HEK293 (cell line): ENCODE measurements around the gene DYRK2.

Experiments
- CTCF ChIA-PET: fragments of 350-600 bp; formaldehyde crosslinking; extraction: SDS; loops from one replicate; lab custom pipeline; 2021; ENCODE audit warnings: antibody characterized with exemption; lab: Yijun Ruan, JAX
- POLR2A ChIA-PET: fragments of 300-600 bp; formaldehyde crosslinking; extraction: SDS; loops from one replicate; lab custom pipeline; 2020; ENCODE audit warnings: antibody characterized with exemption, inconsistent platforms; lab: Yijun Ruan, JAX
- H3K27ac ChIP-seq: fragments of 200-500 bp; sonication (Bioruptor generic); 2 replicates; pipeline ENCODE4 v1.5.1; 2014; ENCODE audit warnings: low read depth, low read length, control low read depth, inconsistent platforms; ENCODE audit errors: extremely low read depth
- H3K36me3 ChIP-seq, 2 experiments: fragments of 200-500 bp in 1 of 2; sonication (Bioruptor generic) in 1 of 2; 1 replicate in 1 of 2; 2 replicates in 1 of 2; pipeline ENCODE4 v1.5.1; 2014 to 2017; ENCODE audit warnings: inconsistent platforms in 2 of 2, low read length in 2 of 2; ENCODE audit not compliant: control insufficient read depth in 2 of 2, insufficient read depth in 1 of 2
- H3K4me1 ChIP-seq: fragments of 200-500 bp; sonication (Bioruptor generic); 2 replicates; pipeline ENCODE4 v1.5.1; 2014; ENCODE audit warnings: mild to moderate bottlenecking, low read length, inconsistent platforms; ENCODE audit not compliant: control insufficient read depth, insufficient read depth
- H3K4me3 ChIP-seq: 2 replicates; pipeline ENCODE4 v1.5.1; 2011; ENCODE audit warnings: low read depth, mild to moderate bottlenecking, control low read depth, low read length, moderate library complexity
- H3K9me3 ChIP-seq: fragments of 200-500 bp; sonication (Bioruptor generic); 2 replicates; pipeline ENCODE4 v1.5.1; 2014; ENCODE audit warnings: low read depth, low read length, inconsistent platforms; ENCODE audit not compliant: control insufficient read depth, insufficient read depth
- AEBP2 ChIP-seq: fragments of 450-650 bp; formaldehyde crosslinking; IDR thresholded peaks from 2 replicates; pipeline ENCODE4 v1.5.1; 2016; ENCODE audit warnings: missing biosample characterization, missing genetic modification characterization, borderline replicate concordance
- BCL11A ChIP-seq: fragments of 450-650 bp; formaldehyde crosslinking; IDR thresholded peaks from 2 replicates; pipeline ENCODE4 v1.5.1; 2016; ENCODE audit warnings: low read depth, missing biosample characterization, missing genetic modification characterization
- KLF7 ChIP-seq: fragments of 450-650 bp; formaldehyde crosslinking; IDR thresholded peaks from 2 replicates; pipeline ENCODE4 v1.5.1; 2016; ENCODE audit warnings: missing biosample characterization, missing genetic modification characterization, borderline replicate concordance
- KLF9 ChIP-seq: fragments of 450-650 bp; formaldehyde crosslinking; IDR thresholded peaks from 2 replicates; pipeline ENCODE4 v1.5.1; 2016; ENCODE audit warnings: missing biosample characterization, missing genetic modification characterization, low read depth
- OVOL3 ChIP-seq: fragments of 450-650 bp; formaldehyde crosslinking; IDR thresholded peaks from 2 replicates; pipeline ENCODE4 v1.5.1; 2016; ENCODE audit warnings: missing biosample characterization, missing genetic modification characterization
- SETDB1 ChIP-seq: IDR thresholded peaks from one replicate; pipeline ENCODE4 v1.6.1; 2017; ENCODE audit warnings: mild to moderate bottlenecking, low read length, moderate library complexity, mixed read lengths; ENCODE audit not compliant: insufficient read length
- SP7 ChIP-seq: fragments of 450-650 bp; formaldehyde crosslinking; IDR thresholded peaks from 2 replicates; pipeline ENCODE4 v1.5.1; 2016; ENCODE audit warnings: missing biosample characterization, missing genetic modification characterization
- TRIM28 ChIP-seq: IDR thresholded peaks from 2 replicates; pipeline ENCODE4 v1.6.1; 2011; ENCODE audit warnings: low read length, control low read depth, borderline replicate concordance
- ZBTB11 ChIP-seq: fragments of 450-650 bp; formaldehyde crosslinking; conservative IDR thresholded peaks from 2 replicates; pipeline ENCODE4 v1.5.1; 2016; ENCODE audit warnings: low read depth, missing biosample characterization, missing genetic modification characterization
- ZBTB8A ChIP-seq: fragments of 450-650 bp; formaldehyde crosslinking; IDR thresholded peaks from 2 replicates; pipeline ENCODE4 v1.5.1; 2016; ENCODE audit warnings: missing biosample characterization, missing genetic modification characterization
- ZNF112 ChIP-seq: fragments of 450-650 bp; formaldehyde crosslinking; IDR thresholded peaks from 2 replicates; pipeline ENCODE4 v1.5.0; 2017; ENCODE audit warnings: missing biosample characterization, missing genetic modification characterization
- ZNF132 ChIP-seq: fragments of 450-650 bp; formaldehyde crosslinking; IDR thresholded peaks from 2 replicates; pipeline ENCODE4 v1.5.1; 2017; ENCODE audit warnings: missing biosample characterization, missing genetic modification characterization, borderline replicate concordance
- ZNF174 ChIP-seq: fragments of 450-650 bp; formaldehyde crosslinking; IDR thresholded peaks from 2 replicates; pipeline ENCODE4 v1.5.0; 2017; ENCODE audit warnings: missing biosample characterization, mild to moderate bottlenecking, missing genetic modification characterization
- ZNF18 ChIP-seq: fragments of 450-650 bp; formaldehyde crosslinking; IDR thresholded peaks from 2 replicates; pipeline ENCODE4 v1.5.1; 2016; ENCODE audit warnings: missing biosample characterization, missing genetic modification characterization
- ZNF221 ChIP-seq: fragments of 450-650 bp; formaldehyde crosslinking; IDR thresholded peaks from 2 replicates; pipeline ENCODE4 v1.5.1; 2017; ENCODE audit warnings: missing biosample characterization, missing genetic modification characterization, borderline replicate concordance
- ZNF248 ChIP-seq: fragments of 450-650 bp; formaldehyde crosslinking; IDR thresholded peaks from 2 replicates; pipeline ENCODE4 v1.5.1; 2017; ENCODE audit warnings: missing biosample characterization, missing genetic modification characterization
- ZNF280D ChIP-seq: fragments of 450-650 bp; formaldehyde crosslinking; IDR thresholded peaks from 2 replicates; pipeline ENCODE4 v1.5.1; 2016; ENCODE audit warnings: missing biosample characterization, missing genetic modification characterization
- ZNF394 ChIP-seq: fragments of 450-650 bp; formaldehyde crosslinking; IDR thresholded peaks from 2 replicates; pipeline ENCODE4 v1.5.1; 2016; ENCODE audit warnings: missing biosample characterization, missing genetic modification characterization, mild to moderate bottlenecking, moderate library complexity, borderline replicate concordance
- ZNF416 ChIP-seq: fragments of 450-650 bp; formaldehyde crosslinking; IDR thresholded peaks from 2 replicates; pipeline ENCODE4 v1.5.1; 2016; ENCODE audit warnings: missing biosample characterization, missing genetic modification characterization
- ZNF473 ChIP-seq: fragments of 450-650 bp; formaldehyde crosslinking; IDR thresholded peaks from 2 replicates; pipeline ENCODE4 v1.5.1; 2017; ENCODE audit warnings: missing biosample characterization, missing genetic modification characterization
- ZNF48 ChIP-seq: fragments of 450-650 bp; formaldehyde crosslinking; IDR thresholded peaks from 2 replicates; pipeline ENCODE4 v1.5.1; 2016; ENCODE audit warnings: missing biosample characterization, missing genetic modification characterization
- ZNF549 ChIP-seq: fragments of 450-650 bp; IDR thresholded peaks from 2 replicates; pipeline ENCODE4 v1.5.1; 2018; ENCODE audit warnings: missing biosample characterization, missing genetic modification characterization, mild to moderate bottlenecking, inconsistent platforms, moderate library complexity
- ZNF639 ChIP-seq: fragments of 450-650 bp; formaldehyde crosslinking; IDR thresholded peaks from 2 replicates; pipeline ENCODE4 v1.5.1; 2016; ENCODE audit warnings: missing biosample characterization, missing genetic modification characterization
- ZNF768 ChIP-seq: fragments of 450-650 bp; formaldehyde crosslinking; IDR thresholded peaks from 2 replicates; pipeline ENCODE4 v1.5.1; 2018; ENCODE audit warnings: missing biosample characterization, mild to moderate bottlenecking, missing genetic modification characterization
- TF ChIP-seq, protein P1 (sequence below): fragments of 450-650 bp; formaldehyde crosslinking; IDR thresholded peaks from 2 replicates; pipeline ENCODE4 v1.5.1; 2016; ENCODE audit warnings: missing biosample characterization, missing genetic modification characterization

DYRK2 gene

GRCh38 chr12:67664171-67664570, 15.6 kb downstream of the DYRK2 start:
- POLR2A ChIA-PET: no interaction called here
- no peaks in the 10 kb centered on the region for H3K9me3 ChIP-seq
- peaks cover 12% of the 10 kb centered on the region for H3K4me1 ChIP-seq
- H3K36me3 ChIP-seq: peaks cover 0 to 15% of the 10 kb centered on the region in 2 experiments; a peak in 1 of 3 replicates
- TF ChIP-seq, protein P1, sequence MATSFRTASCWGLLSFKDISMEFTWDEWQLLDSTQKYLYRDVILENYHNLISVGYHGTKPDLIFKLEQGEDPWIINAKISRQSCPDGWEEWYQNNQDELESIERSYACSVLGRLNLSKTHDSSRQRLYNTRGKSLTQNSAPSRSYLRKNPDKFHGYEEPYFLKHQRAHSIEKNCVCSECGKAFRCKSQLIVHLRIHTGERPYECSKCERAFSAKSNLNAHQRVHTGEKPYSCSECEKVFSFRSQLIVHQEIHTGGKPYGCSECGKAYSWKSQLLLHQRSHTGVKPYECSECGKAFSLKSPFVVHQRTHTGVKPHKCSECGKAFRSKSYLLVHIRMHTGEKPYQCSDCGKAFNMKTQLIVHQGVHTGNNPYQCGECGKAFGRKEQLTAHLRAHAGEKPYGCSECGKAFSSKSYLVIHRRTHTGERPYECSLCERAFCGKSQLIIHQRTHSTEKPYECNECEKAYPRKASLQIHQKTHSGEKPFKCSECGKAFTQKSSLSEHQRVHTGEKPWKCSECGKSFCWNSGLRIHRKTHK (tag by site-specific recombination): no peak
- TF ChIP-seq ZBTB8A (no peak), ZNF473 (tag by site-specific recombination) (no peak), ZBTB11 (no peak), ZNF132 (no peak), ZNF112 (no peak), ZNF18 (tag by site-specific recombination) (no peak), ZNF48 (tag by site-specific recombination) (no peak), KLF9 (no peak), BCL11A (tag by site-specific recombination) (no peak), ZNF394 (tag by site-specific recombination) (no peak), OVOL3 (no peak), SP7 (tag by site-specific recombination) (no peak), SETDB1 (no peak), AEBP2 (tag by site-specific recombination) (no peak), KLF7 (tag by site-specific recombination) (no peak), ZNF221 (tag by site-specific recombination) (no peak)
- no peak overlapping the region for H3K4me3 ChIP-seq
- H3K27ac ChIP-seq: no peak overlapping the region
- CTCF ChIA-PET: interaction anchor here (0.6 to 1.1 kb wide), 3 partner anchors 12 to 247 kb away, joined by 3 read pairs; no protein-coding TSS in a partner anchor

DNA sequence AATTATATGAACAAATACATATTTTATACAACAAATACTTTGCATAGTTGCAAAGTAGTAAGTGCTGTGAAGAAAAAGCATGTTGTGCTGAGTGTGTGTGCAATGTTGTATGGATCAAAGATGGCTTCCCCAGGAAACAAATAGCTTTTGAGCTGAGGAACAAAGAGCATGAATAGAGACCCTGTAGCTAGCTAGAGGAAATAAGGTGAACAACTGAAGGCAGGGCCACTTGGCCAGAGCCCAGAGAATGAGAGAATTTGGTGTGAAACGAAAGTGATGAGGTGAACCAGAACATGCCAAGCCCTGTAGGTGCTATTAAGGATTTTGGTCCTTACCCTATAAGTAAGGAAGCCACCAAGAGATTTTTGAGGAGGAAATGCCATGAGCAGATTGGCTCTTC, 17.1 kb downstream of the DYRK2 start:
- Histone ChIP-seq H3K9me3 (no peaks in the 10 kb centered on the region), H3K4me1 (peaks cover 9% of the 10 kb centered on the region), H3K36me3 (peaks cover 0 to 9% of the 10 kb centered on the region in 2 experiments; a peak in 1 of 3 replicates), H3K4me3 (no peak overlapping the region), H3K27ac (no peak overlapping the region)
- ChIA-PET CTCF (interaction anchor here (0.6 to 0.8 kb wide), 2 partner anchors 14 to 84 kb away, joined by 3 to 5 read pairs; no protein-coding TSS in a partner anchor), POLR2A (no interaction called here)
- TF ChIP-seq ZNF549 (tag by site-specific recombination) (no peak), ZNF416 (tag by site-specific recombination) (no peak), TRIM28 (no peak), ZNF768 (tag by site-specific recombination) (no peak), ZNF174 (tag by site-specific recombination) (no peak), ZNF639 (tag by site-specific recombination) (no peak), ZNF248 (tag by site-specific recombination) (no peak), ZNF280D (tag by site-specific recombination) (no peak)
